Measurements from ENCODE around the gene CENPX. TPM values are rescaled to one million over a fixed set of nuclear protein-coding genes. Genes with fewer than 3 reads are reported as not detected.

Gene CENPX
- total and polyA plus RNA-seq, 7 donors: 78.4 to 273 (median 164) TPM

- DNase-seq: no peak
- Histone ChIP-seq H3K27me3 (peaks cover 6 to 15% (median 14%) of the 10 kb centered on the region in 3 donors), H3K4me1 (peaks cover 0 to 36% (median 35%) of the 10 kb centered on the region in 4 donors), H3K36me3 (no peaks in the 10 kb centered on the region), H3K9me3 (no peaks in the 10 kb centered on the region), H3K4me3 (no peak overlapping the region), H3K27ac (no peak overlapping the region)
- TF ChIP-seq POLR2AphosphoS5 (IDR thresholded peaks at IDR 0.05): no peak
- no peak for TF ChIP-seq POLR2A (IDR thresholded peaks at IDR 0.05)
- no peak for TF ChIP-seq CTCF (IDR thresholded peaks at IDR 0.05)
- no peak for TF ChIP-seq EP300 (IDR thresholded peaks at IDR 0.05)
- WGBS, 2 donors: 93 to 96% methylated on average over 13 of the region's 13 CpGs
- intact Hi-C loops (cut with DNase I): no loop called here
Measured at GRCh38 chr17:82028246-82028645, 5.6 kb upstream of the CENPX start.

- Histone ChIP-seq H3K27me3 (no peaks in the 10 kb centered on the region), H3K27ac (no peak overlapping the region), H3K4me1 (peaks cover 0 to 42% (median 38%) of the 10 kb centered on the region in 4 donors), H3K36me3 (no peaks in the 10 kb centered on the region), H3K9me3 (no peaks in the 10 kb centered on the region), H3K4me3 (no peak overlapping the region)
- TF ChIP-seq CTCF (IDR thresholded peaks at IDR 0.05): no peak
- TF ChIP-seq EP300 (IDR thresholded peaks at IDR 0.05): no peak
- TF ChIP-seq POLR2A (IDR thresholded peaks at IDR 0.05): no peak
- no peak for TF ChIP-seq POLR2AphosphoS5 (IDR thresholded peaks at IDR 0.05)
- no peak for DNase-seq
- intact Hi-C loops (cut with DNase I): no loop called here
- WGBS, 2 donors: 95 to 96% methylated on average over 25 of the region's 25 CpGs
Measured at GRCh38 chr17:82025401-82026107, 2.9 kb upstream of the CENPX start.

GRCh38 chr17:82024859-82025258 is 2.2 kb upstream of the CENPX start:
- H3K27ac ChIP-seq: no peak overlapping the region
- no peak overlapping the region for H3K4me3 ChIP-seq
- intact Hi-C loops (cut with DNase I): loop anchor here (5.0 kb wide), 1 partner anchor 48 kb away; the partner anchor contains the start of gene ASPSCR1
- H3K27me3 ChIP-seq: no peaks in the 10 kb centered on the region
- no peaks in the 10 kb centered on the region for H3K36me3 ChIP-seq
- WGBS, 2 donors: 96 to 98% methylated on average over 17 of the region's 17 CpGs
- no peaks in the 10 kb centered on the region for H3K9me3 ChIP-seq
- no peak for TF ChIP-seq POLR2A (IDR thresholded peaks at IDR 0.05)
- TF ChIP-seq EP300 (IDR thresholded peaks at IDR 0.05): no peak
- no peak for TF ChIP-seq CTCF (IDR thresholded peaks at IDR 0.05)
- TF ChIP-seq POLR2AphosphoS5 (IDR thresholded peaks at IDR 0.05): no peak
- H3K4me1 ChIP-seq: peaks cover 0 to 39% (median 33%) of the 10 kb centered on the region in 4 donors
- DNase-seq: no peak

GRCh38 chr17:82023447-82024241 is 966 bp upstream of the CENPX start:
- no peaks in the 10 kb centered on the region for H3K27me3 ChIP-seq
- H3K9me3 ChIP-seq: no peaks in the 10 kb centered on the region
- peak overlapping the region; percentile 61 to 98 (median 76) for H3K4me3 ChIP-seq
- 2 to 4% methylated on average over 55 of the region's 55 CpGs for WGBS, 2 donors
- peaks cover 0 to 3% (median 0%) of the 10 kb centered on the region in 4 donors for H3K36me3 ChIP-seq
- H3K27ac ChIP-seq: peak overlapping the region in 3 of 4 donors; percentile 50 to 69 (median 58)
- no peak for DNase-seq
- no peak for TF ChIP-seq POLR2A (IDR thresholded peaks at IDR 0.05)
- peaks cover 0 to 40% (median 32%) of the 10 kb centered on the region in 4 donors for H3K4me1 ChIP-seq
- intact Hi-C loops (cut with DNase I): loop anchor here (5.0 kb wide), 1 partner anchor 46 kb away; the partner anchor contains the start of gene ASPSCR1

GRCh38 chr17:82022981-82023446 is 336 bp upstream of the CENPX start, which contains the start of gene LRRC45:
TSS of gene LRRC45 (plus strand) at chr17:82023305. CDS start at chr17:82023644, 339 bp downstream.
- H3K27ac ChIP-seq: peak within 1 kb of the TSS; percentile 75 to 84 (median 80)
- TF ChIP-seq EP300 (IDR thresholded peaks at IDR 0.05) (no peak), POLR2A (IDR thresholded peaks at IDR 0.05) (no peak), POLR2AphosphoS5 (IDR thresholded peaks at IDR 0.05) (no peak), CTCF (IDR thresholded peaks at IDR 0.05) (no peak)
- peaks cover 0 to 10% (median 0%) of the 10 kb centered on the region in 4 donors for H3K36me3 ChIP-seq
- WGBS, 2 donors: 0 to 1% methylated on average over 42 of the region's 42 CpGs
- peak within 1 kb of the TSS; percentile 66 to 98 (median 86) for H3K4me3 ChIP-seq
- intact Hi-C loops (cut with DNase I): loop anchor here (5.0 kb wide), 1 partner anchor 46 kb away; the partner anchor contains the start of gene ASPSCR1
- H3K27me3 ChIP-seq: no peaks in the 10 kb centered on the region
- H3K9me3 ChIP-seq: no peaks in the 10 kb centered on the region
- peaks cover 0 to 40% (median 32%) of the 10 kb centered on the region in 4 donors for H3K4me1 ChIP-seq
- peak; percentile 100 for DNase-seq
